NCI-H146 (cell line): Measurements from ENCODE around the gene CPSF6.
"Not testable (repeated sequence)": the region's sequence is repeated elsewhere in the genome, so short reads cannot be mapped to it uniquely, and the experiment has no call there.

Source experiments
- DNase-seq: peaks from one replicate; lab custom pipeline; 2025; lab: John Stamatoyannopoulos, UW

The CPSF6 gene, protein sequence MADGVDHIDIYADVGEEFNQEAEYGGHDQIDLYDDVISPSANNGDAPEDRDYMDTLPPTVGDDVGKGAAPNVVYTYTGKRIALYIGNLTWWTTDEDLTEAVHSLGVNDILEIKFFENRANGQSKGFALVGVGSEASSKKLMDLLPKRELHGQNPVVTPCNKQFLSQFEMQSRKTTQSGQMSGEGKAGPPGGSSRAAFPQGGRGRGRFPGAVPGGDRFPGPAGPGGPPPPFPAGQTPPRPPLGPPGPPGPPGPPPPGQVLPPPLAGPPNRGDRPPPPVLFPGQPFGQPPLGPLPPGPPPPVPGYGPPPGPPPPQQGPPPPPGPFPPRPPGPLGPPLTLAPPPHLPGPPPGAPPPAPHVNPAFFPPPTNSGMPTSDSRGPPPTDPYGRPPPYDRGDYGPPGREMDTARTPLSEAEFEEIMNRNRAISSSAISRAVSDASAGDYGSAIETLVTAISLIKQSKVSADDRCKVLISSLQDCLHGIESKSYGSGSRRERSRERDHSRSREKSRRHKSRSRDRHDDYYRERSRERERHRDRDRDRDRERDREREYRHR

GRCh38 chr12:69239352-69239921 is at the start of gene CPSF6:
CPSF6 (plus strand) TSS chr12:69239569; CDS start chr12:69239647, 78 bp downstream.
- peak; percentile 97 for DNase-seq

DNA sequence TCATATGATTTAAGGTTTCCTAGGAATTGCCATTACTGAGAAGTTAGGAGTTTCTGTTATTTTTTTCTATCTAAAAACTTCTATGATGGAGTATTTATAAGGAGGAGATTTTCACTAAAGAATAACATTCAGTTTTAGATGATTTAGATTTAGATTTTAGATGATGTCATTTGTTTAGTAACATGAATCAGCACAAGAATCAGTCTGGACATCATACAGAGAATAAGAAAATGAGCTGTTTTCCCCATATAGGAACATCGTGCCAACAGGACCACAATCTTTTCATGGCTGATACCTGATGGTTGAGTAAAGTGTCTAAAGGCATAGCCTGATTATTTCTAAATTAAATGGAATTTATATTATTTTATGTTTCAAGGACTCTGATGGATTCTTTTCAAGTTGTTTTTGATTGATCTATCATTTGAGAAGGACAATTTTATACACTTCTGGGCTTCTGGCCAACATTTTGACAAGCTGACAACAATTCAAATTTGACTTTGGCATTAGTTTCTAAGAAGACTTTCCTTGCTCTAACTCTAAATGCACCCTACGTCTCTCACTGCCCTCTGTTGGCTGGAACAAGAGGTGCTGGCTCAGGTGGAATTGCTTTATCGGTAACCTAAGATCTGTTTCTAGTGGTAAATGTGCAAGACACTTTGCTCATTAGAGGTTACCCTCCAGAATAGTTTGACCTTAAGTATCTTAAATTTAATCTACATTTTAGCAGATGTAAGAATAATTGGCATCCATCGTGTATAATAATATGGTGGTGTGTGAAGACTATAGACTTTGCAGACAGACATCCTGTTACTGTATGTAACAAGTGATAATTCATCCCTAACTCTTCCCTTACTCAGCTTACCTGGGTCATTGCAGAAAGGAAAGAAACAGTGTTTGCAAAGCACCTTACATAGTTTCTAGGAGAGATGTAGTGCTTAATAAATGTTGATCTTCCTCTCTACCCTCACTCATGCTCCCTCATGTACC is 42.8 kb upstream of the CPSF6 start:
- DNase-seq, result no peak

- DNase-seq, result not testable (repeated sequence)
Observed at GRCh38 chr12:69199976-69200375, 39.4 kb upstream of the CPSF6 start.

DNA sequence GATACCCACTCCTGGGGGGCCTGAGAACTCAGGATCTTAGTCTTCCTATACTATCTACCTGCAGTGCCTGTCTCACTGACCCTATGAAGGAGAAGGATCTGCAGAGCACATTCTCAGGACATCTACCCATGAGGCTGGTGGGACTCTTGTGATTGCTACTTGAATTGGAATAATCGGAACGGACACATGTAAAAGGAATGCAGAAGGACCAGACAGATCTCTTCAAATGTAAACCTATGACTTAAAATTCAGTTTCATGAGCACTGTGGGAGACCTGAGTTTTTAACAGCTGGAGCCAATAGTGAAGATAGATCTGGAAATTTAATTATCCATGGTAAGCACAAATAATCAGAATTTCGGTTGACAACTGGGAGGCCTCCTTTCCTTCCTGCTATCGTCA is 35.2 kb upstream of the CPSF6 start:
- DNase-seq, result no peak

- no peak for DNase-seq
Observed at GRCh38 chr12:69210661-69211060, 28.7 kb upstream of the CPSF6 start.

- DNase-seq, result no peak
Observed at GRCh38 chr12:69211160-69211559, 28.2 kb upstream of the CPSF6 start.

DNA sequence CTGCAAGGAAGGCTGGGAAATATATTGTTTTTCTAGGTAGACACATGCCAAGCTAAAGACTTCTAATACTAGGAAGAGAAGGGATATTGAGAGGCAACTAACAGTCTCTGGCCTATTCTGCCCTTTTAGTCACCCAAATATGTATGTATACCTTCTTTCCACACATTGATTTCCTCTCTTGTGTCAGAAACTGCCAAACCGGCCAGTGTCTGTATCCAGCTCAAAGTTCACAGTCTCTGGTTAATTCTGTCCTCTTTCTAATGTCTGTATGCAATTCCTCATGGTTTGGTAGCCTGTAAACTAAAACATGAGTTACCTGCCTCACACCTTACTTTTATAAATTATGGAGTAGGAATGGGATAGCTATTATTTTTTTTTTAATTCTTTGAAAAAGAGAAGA is 25.2 kb upstream of the CPSF6 start:
- DNase-seq, result no peak

DNA sequence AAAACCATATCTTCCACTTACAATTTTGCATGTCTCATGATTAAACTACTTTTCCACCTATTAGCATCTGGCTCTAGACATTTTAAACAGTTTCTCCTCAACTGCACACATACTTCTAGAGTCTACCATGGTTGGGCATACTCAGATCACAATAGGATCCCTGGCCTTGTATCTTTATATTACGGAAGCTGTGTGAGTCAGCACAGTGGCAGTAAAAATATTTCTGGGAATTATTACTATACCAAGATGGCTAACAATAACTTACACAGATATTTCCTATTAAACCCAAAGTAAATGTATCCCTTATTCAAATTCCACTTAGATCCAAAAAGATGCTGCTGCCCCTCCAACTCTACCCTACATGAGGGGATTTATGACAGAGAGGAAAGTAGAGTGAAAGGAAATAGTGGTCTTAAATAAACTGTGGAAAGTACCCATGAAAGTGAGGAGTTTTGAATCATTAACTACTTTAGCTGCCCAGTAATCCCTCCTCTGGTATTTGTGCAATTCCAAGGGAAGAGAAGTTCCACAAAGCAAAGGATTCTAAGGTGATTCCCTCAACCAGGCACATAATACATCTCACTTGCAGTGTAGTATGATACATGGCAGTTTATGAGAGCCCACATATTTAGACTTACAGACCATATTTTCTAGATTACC is 14.0 kb upstream of the CPSF6 start:
- DNase-seq, result no peak

- DNase-seq, result no peak
Observed at GRCh38 chr12:69231479-69231878, 7.9 kb upstream of the CPSF6 start.

DNA sequence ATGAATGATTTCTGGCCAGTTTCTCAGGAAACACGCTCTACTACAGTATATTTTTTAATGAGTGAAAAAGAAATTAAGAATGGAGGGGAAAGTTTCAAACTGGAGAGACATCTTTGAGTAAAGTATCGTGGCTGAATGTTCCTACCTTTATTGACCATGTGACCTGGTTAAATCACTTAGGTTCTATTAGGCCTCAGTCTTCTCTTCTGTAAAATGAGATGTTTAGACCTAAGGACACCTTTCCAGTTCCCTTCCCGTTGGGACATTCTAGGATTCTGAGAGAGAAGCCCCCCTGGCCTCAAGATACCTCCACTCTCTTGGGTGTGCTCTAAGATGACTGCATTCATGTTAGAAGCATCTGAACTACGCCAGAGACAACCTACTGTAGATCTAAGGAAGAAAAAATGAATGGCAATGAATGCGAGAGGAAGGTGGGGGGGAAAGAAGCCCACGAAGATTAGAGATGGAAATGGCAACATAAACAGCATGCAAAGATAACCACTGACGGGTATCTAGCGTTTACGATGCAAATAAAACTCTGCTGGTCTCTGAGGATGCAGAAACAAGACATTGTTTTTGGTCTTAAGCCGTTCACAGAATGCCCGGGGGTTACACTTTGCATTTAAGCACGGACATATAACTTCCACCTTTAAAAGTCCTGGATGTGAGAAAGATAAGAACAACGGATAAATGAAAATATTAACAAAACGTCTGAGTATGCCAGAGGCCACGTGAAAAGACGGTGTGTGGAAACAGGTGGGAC is 599 bp upstream of the CPSF6 start:
- no peak for DNase-seq

- DNase-seq, result peak; percentile 77
Observed at GRCh38 chr12:69239922-69240630, 707 bp downstream of the CPSF6 start.

- DNase-seq, result peak; percentile 45
Observed at GRCh38 chr12:69240631-69240995, 1.2 kb downstream of the CPSF6 start.

GRCh38 chr12:69241438-69242092 is 2.2 kb downstream of the CPSF6 start:
- DNase-seq, result no peak

- DNase-seq, result no peak
Observed at GRCh38 chr12:69243099-69244084, 4.0 kb downstream of the CPSF6 start.

GRCh38 chr12:69247268-69248018 is 8.1 kb downstream of the CPSF6 start:
- no peak for DNase-seq

DNA sequence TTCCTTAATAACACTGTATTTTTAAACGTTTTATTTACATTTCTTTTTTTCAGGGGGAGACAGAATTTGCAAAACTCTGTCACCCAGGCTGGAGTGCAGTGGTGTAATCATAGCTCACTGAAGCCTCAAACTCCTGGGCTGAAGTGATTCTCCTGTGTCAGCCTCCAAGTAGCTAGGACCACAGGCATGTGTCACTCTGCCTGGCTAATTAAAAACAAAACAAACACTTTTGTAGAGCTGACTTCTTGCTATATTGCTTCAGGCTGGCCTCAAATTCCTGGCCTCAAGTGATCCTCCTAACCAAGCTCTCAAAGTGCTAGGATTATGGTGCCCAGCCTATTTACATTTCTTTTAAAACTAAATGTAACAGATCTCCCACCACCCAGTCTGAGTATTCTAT is 12.7 kb downstream of the CPSF6 start:
- no peak for DNase-seq

- peak; percentile 6 for DNase-seq
Observed at GRCh38 chr12:69254046-69254445, 14.7 kb downstream of the CPSF6 start.

GRCh38 chr12:69254862-69255261 is 15.5 kb downstream of the CPSF6 start:
- no peak for DNase-seq
